Lung (tissue), 12 donors: ENCODE measurements around the gene P2RX2. TPM values are rescaled to one million over a fixed set of nuclear protein-coding genes. Genes with fewer than 3 reads are reported as not detected.

ENCODE experiments used
- ATAC-seq: fragments of 200-7000 bp; cut with Tn5 transposase; one replicate; pipeline ENCODE4 v1.9.1; 2020; ENCODE audit warnings: moderate number of reproducible peaks; ENCODE audit not compliant: insufficient read depth, low FRiP score
- DNase-seq, 3 donors: peaks; one replicate each; pipeline ENCODE4 v3.0.0-alpha.2; 2013 to 2017
- H3K27ac ChIP-seq, 2 donors: one replicate each; pipeline ENCODE4 v1.5.1; 2013; ENCODE audit warnings: mild to moderate bottlenecking in 2 of 2, moderate library complexity in 2 of 2, control low read depth in 1 of 2, inconsistent platforms in 1 of 2, low read depth in 1 of 2, low read length in 1 of 2
- H3K27me3 ChIP-seq, 3 donors: one replicate each; pipeline ENCODE4 v1.5.1; 2013; ENCODE audit warnings: low read length in 2 of 3; ENCODE audit not compliant: control insufficient read depth in 3 of 3, insufficient read depth in 3 of 3
- H3K36me3 ChIP-seq, 4 donors: one replicate each; pipeline ENCODE4 v1.5.1; 2013; ENCODE audit warnings: low read length in 4 of 4, mild to moderate bottlenecking in 1 of 4, moderate library complexity in 1 of 4; ENCODE audit not compliant: control insufficient read depth in 4 of 4, insufficient read depth in 4 of 4
- H3K4me1 ChIP-seq, 5 donors: one replicate each; pipeline ENCODE4 v1.5.1; 2013; ENCODE audit warnings: low read length in 5 of 5, mild to moderate bottlenecking in 2 of 5, moderate library complexity in 1 of 5; ENCODE audit not compliant: control insufficient read depth in 5 of 5, insufficient read depth in 5 of 5
- H3K4me3 ChIP-seq: one replicate; pipeline ENCODE4 v1.5.1; 2013; ENCODE audit warnings: mild to moderate bottlenecking, control low read depth, moderate library complexity
- H3K9ac ChIP-seq, 2 donors: one replicate each; pipeline ENCODE4 v1.5.1; 2013; ENCODE audit warnings: low read length in 2 of 2, control low read depth in 1 of 2; ENCODE audit not compliant: insufficient read depth in 1 of 2
- H3K9me3 ChIP-seq, 4 donors: one replicate each; pipeline ENCODE4 v1.5.1; 2013; ENCODE audit warnings: low read length in 3 of 4, mild to moderate bottlenecking in 1 of 4, moderate library complexity in 1 of 4; ENCODE audit not compliant: control insufficient read depth in 4 of 4, insufficient read depth in 3 of 4
- WGBS, 2 donors: extraction: QIAGEN DNeasy Blood & Tissue Kit; methylation state at CpG; one replicate each; pipeline ENCODE4 v1.1.7; 2013; 5-methylcytosine and 5-hydroxymethylcytosine counted together
- polyA plus RNA-seq, 2 donors: library from polyadenylated mRNA; stranded (reverse); fragments of 200-250 nt; gene quantifications; one replicate each; pipeline ENCODE4 v1.2.1, GENCODE V29; 2013
- total RNA-seq, 2 donors: library from RNA; depleted of rRNA in 1 of 2; stranded (reverse); fragments of >200 nt in 1 of 2; gene quantifications; one replicate each; pipeline ENCODE4 v1.2.1, GENCODE V29; 2014 to 2021
- TF ChIP-seq, protein P1 (sequence below): IDR thresholded peaks from 2 replicates; pipeline ENCODE4 v1.5.1; 2012; ENCODE audit warnings: mild to moderate bottlenecking; ENCODE audit errors: control extremely low read depth, extremely low read depth
- donor health status: control.
- donor health status: control.
- donor health status: Bipolar disorder and iron deficiency.
- donor health status: healthy.
- donor health status: DM: yes; HTN: yes; CAD: no.

P2RX2 gene
- total and polyA plus RNA-seq, 4 donors, result 0.05 to 3.4 (median 0.90) TPM

DNA sequence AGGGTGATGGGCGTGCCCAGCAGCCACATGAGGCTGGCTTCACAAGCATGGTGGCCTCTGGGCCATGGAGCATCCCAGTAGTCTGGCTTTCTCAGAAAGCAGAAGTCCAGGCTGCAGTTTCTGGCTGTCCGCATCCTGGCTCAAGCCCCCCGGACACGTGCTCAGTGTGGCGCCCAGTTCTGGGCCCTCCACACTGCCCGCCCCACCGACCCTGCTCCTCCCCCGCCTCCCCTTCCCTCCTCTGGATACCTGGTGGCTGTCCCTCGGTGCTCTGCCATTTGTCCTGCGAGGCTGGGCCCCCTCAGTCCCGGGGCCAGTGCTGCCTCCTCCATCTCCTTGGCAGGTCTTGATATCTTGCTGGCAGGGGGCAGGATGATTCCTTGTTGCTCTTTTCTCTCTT, 39.8 kb upstream of the P2RX2 start:
- ATAC-seq (no peak), DNase-seq (no peak)
- H3K4me1 ChIP-seq, result no peaks in the 10 kb centered on the region
- no peak overlapping the region for H3K9ac ChIP-seq
- TF ChIP-seq, protein P1, sequence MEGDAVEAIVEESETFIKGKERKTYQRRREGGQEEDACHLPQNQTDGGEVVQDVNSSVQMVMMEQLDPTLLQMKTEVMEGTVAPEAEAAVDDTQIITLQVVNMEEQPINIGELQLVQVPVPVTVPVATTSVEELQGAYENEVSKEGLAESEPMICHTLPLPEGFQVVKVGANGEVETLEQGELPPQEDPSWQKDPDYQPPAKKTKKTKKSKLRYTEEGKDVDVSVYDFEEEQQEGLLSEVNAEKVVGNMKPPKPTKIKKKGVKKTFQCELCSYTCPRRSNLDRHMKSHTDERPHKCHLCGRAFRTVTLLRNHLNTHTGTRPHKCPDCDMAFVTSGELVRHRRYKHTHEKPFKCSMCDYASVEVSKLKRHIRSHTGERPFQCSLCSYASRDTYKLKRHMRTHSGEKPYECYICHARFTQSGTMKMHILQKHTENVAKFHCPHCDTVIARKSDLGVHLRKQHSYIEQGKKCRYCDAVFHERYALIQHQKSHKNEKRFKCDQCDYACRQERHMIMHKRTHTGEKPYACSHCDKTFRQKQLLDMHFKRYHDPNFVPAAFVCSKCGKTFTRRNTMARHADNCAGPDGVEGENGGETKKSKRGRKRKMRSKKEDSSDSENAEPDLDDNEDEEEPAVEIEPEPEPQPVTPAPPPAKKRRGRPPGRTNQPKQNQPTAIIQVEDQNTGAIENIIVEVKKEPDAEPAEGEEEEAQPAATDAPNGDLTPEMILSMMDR, result no peak
- no peaks in the 10 kb centered on the region for H3K27me3 ChIP-seq
- H3K36me3 ChIP-seq, result peaks cover 6 to 56% (median 24%) of the 10 kb centered on the region in 4 donors
- no peak overlapping the region for H3K27ac ChIP-seq
- 83 to 84% methylated on average over 11 of the region's 11 CpGs for WGBS, 2 donors
- peaks cover 0 to 3% (median 0%) of the 10 kb centered on the region in 4 donors for H3K9me3 ChIP-seq
- H3K4me3 ChIP-seq, result no peak overlapping the region

DNA sequence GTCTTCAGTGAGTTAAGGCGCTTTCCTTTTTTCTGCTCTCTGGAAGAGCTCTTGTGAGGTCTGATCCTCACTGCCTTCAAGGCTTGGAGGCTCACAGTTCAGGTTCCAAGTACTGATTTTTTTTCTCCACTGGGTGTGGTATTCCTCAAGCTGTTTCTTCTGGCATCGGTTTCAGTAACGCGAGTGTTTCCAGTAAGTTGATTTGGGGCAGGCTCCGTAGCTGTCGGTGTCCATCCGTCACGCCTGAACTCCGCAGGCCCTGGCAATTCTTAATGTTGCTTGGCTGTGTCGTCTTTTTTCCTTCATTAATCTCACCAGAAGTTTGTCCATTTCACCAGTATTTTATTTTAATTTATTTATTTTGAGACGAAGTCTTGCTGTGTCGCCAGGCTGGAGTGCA, 38.8 kb upstream of the P2RX2 start:
- Histone ChIP-seq H3K4me3 (no peak overlapping the region), H3K9ac (no peak overlapping the region), H3K9me3 (peaks cover 0 to 3% (median 0%) of the 10 kb centered on the region in 4 donors), H3K4me1 (no peaks in the 10 kb centered on the region), H3K27me3 (no peaks in the 10 kb centered on the region), H3K27ac (no peak overlapping the region), H3K36me3 (peaks cover 6 to 46% (median 20%) of the 10 kb centered on the region in 4 donors)
- 78 to 89% methylated on average over 12 of the region's 12 CpGs for WGBS, 2 donors
- ATAC-seq, result no peak
- DNase-seq, result peak in 1 of 3 donors; percentile 26
- TF ChIP-seq, protein P1, result no peak

DNA sequence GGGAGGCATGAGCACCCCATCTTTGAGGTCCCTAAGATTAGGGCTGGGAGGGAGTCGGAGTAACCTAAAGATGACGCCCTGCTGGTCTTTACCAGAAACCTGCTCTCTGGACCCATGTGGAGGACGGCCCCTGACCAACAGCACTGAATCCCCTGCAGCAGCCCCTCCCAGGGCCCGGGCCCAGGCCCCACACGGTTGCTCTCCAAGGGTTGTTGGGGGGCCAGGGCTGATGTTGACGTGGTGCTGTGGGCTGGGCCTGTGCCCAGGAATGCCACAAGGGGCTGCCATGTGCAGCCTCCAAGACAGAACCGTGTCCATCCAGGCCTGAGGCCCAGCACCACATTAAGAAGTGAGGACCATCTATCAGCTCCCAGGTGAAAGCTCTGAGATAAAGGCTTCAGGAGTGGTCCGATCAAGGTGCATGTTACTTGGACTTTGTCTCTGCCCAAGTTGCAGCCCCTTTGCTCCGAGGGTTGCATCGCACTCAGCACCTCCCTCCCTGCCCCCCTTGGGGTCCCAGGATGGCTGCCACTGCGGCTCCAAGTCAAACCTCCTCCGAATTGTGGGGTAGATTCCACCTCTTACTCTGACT, 37.8 kb upstream of the P2RX2 start:
- H3K9ac ChIP-seq, result no peak overlapping the region
- no peak overlapping the region for H3K27ac ChIP-seq
- H3K4me3 ChIP-seq, result no peak overlapping the region
- H3K36me3 ChIP-seq, result peaks cover 6 to 41% (median 20%) of the 10 kb centered on the region in 4 donors
- no peaks in the 10 kb centered on the region for H3K4me1 ChIP-seq
- DNase-seq (no peak), ATAC-seq (no peak)
- TF ChIP-seq, protein P1, result no peak
- WGBS, 2 donors, result 94% methylated on average over 12 of the region's 12 CpGs
- no peaks in the 10 kb centered on the region for H3K27me3 ChIP-seq
- peaks cover 0 to 3% (median 0%) of the 10 kb centered on the region in 4 donors for H3K9me3 ChIP-seq
